CD4-positive, alpha-beta memory T cell (primary cell): ENCODE measurements around the gene FERMT2. TPM values are rescaled to one million over a fixed set of nuclear protein-coding genes. Genes with fewer than 3 reads are reported as not detected.

Experiments
- CTCF ChIA-PET: fragments of 350-600 bp; sonication (Branson Sonifier 250); formaldehyde crosslinking; loops from one replicate; lab custom pipeline; 2021; ENCODE audit warnings: inconsistent platforms; ENCODE audit not compliant: partially characterized antibody; lab: Charles Lee
- POLR2A ChIA-PET: fragments of 350-600 bp; sonication (Branson Sonifier 250); formaldehyde crosslinking; loops from one replicate; lab custom pipeline; 2021; ENCODE audit not compliant: partially characterized antibody; lab: Charles Lee
- DNase-seq, 5 donors: peaks; one replicate each; pipeline versions ENCODE4 v3.0.0 to v3.0.0-alpha.2; 2020 to 2022; ENCODE audit warnings: mixed read lengths in 1 of 5
- H3K27ac ChIP-seq: one replicate; pipeline ENCODE4 v1.7.0; 2013; ENCODE audit warnings: low read depth, low read length
- H3K27me3 ChIP-seq: 2 replicates; pipeline ENCODE4 v1.7.0; 2013; ENCODE audit warnings: mild to moderate bottlenecking, low read length, moderate library complexity; ENCODE audit not compliant: insufficient read depth
- H3K36me3 ChIP-seq: 2 replicates; pipeline ENCODE4 v1.7.0; 2013; ENCODE audit warnings: mild to moderate bottlenecking, low read length, moderate library complexity; ENCODE audit not compliant: insufficient read depth
- H3K4me1 ChIP-seq: 2 replicates; pipeline ENCODE4 v1.7.0; 2013; ENCODE audit warnings: mild to moderate bottlenecking, low read length, moderate library complexity; ENCODE audit not compliant: insufficient read depth
- H3K4me3 ChIP-seq, 2 donors: one replicate each; pipeline ENCODE4 v1.7.0; 2013; ENCODE audit warnings: low read length in 2 of 2, mild to moderate bottlenecking in 1 of 2
- H3K9me3 ChIP-seq, 2 donors: one replicate each; pipeline ENCODE4 v1.7.0; 2013; ENCODE audit warnings: low read length in 2 of 2, control low read depth in 1 of 2; ENCODE audit not compliant: control insufficient read depth in 1 of 2
- H3K27ac Mint-ChIP-seq, 7 donors: one replicate each; pipeline ENCODE4 v1.8.0; 2020 to 2021; ENCODE audit warnings: mixed read lengths in 7 of 7, mild to moderate bottlenecking in 6 of 7, inconsistent platforms in 3 of 7, moderate library complexity in 3 of 7
- H3K27me3 Mint-ChIP-seq, 2 donors: one replicate each; pipeline ENCODE4 v1.8.0; 2020 to 2021; ENCODE audit warnings: mixed read lengths in 2 of 2
- H3K36me3 Mint-ChIP-seq, 2 donors: one replicate each; pipeline ENCODE4 v1.8.0; 2020 to 2021; ENCODE audit warnings: mixed read lengths in 2 of 2, inconsistent platforms in 1 of 2, mild to moderate bottlenecking in 1 of 2
- H3K4me1 Mint-ChIP-seq, 4 donors: one replicate each; pipeline ENCODE4 v1.8.0; 2020 to 2021; ENCODE audit warnings: mixed read lengths in 4 of 4, mild to moderate bottlenecking in 1 of 4
- H3K4me3 Mint-ChIP-seq, 8 donors: one replicate each; pipeline ENCODE4 v1.8.0; 2020 to 2021; ENCODE audit warnings: mixed read lengths in 8 of 8, mild to moderate bottlenecking in 7 of 8, moderate library complexity in 6 of 8, inconsistent platforms in 3 of 8
- H3K9me3 Mint-ChIP-seq, 8 donors: one replicate each; pipeline ENCODE4 v1.8.0; 2020 to 2021; ENCODE audit warnings: mixed read lengths in 8 of 8, mild to moderate bottlenecking in 5 of 8, inconsistent platforms in 3 of 8, moderate library complexity in 1 of 8
- intact Hi-C: fragments of 100-400 bp; cut with micrococcal nuclease; formaldehyde crosslinking; loops from one replicate; pipeline ENCODE4 v1.15.1; 2023
- polyA plus RNA-seq, 2 donors: library from polyadenylated mRNA; unstranded; fragments of 300-500 nt; fragmentation: Illumina TruSeq; gene quantifications; one replicate each; pipeline ENCODE4 v1.2.3, GENCODE V29; 2021
- total RNA-seq, 2 experiments: library from RNA; stranded (reverse); gene quantifications; one replicate each; pipeline ENCODE4 v1.2.3, GENCODE V29; 2021

FERMT2 gene
- total and polyA plus RNA-seq, 4 experiments from 2014 or later, result 0.75 to 0.79 TPM; not detected in 2

GRCh38 chr14:52834440-52834842, 116.4 kb downstream of the FERMT2 start:
- peaks cover 0 to 1% (median 0%) of the 10 kb centered on the region in 4 donors for H3K4me1 Mint-ChIP-seq
- CTCF ChIA-PET, result interaction anchor here (0.7 to 1.3 kb wide), 4 partner anchors 12 to 130 kb away, joined by 3 to 4 read pairs (median 4); no protein-coding TSS in a partner anchor
- no peak overlapping the region for H3K27ac Mint-ChIP-seq
- H3K9me3 Mint-ChIP-seq, result no peaks in the 10 kb centered on the region
- POLR2A ChIA-PET, result no interaction called here
- Histone ChIP-seq H3K4me1 (no peaks in the 10 kb centered on the region), H3K36me3 (no peaks in the 10 kb centered on the region), H3K27ac (no peak overlapping the region), H3K27me3 (no peaks in the 10 kb centered on the region), H3K9me3 (no peaks in the 10 kb centered on the region), H3K4me3 (no peak overlapping the region)
- no peaks in the 10 kb centered on the region for H3K27me3 Mint-ChIP-seq
- intact Hi-C loops, result no loop called here
- H3K36me3 Mint-ChIP-seq, result no peaks in the 10 kb centered on the region
- no peak overlapping the region for H3K4me3 Mint-ChIP-seq
- no peak for DNase-seq

- Histone ChIP-seq H3K9me3 (no peaks in the 10 kb centered on the region), H3K27me3 (no peaks in the 10 kb centered on the region), H3K4me3 (no peak overlapping the region), H3K27ac (no peak overlapping the region), H3K36me3 (no peaks in the 10 kb centered on the region), H3K4me1 (no peaks in the 10 kb centered on the region)
- intact Hi-C loops, result no loop called here
- Mint-ChIP-seq H3K4me1 (peaks cover 0 to 1% (median 0%) of the 10 kb centered on the region in 4 donors), H3K9me3 (no peaks in the 10 kb centered on the region), H3K27ac (no peak overlapping the region), H3K27me3 (no peaks in the 10 kb centered on the region), H3K4me3 (no peak overlapping the region), H3K36me3 (no peaks in the 10 kb centered on the region)
- DNase-seq, result no peak
- ChIA-PET CTCF (interaction anchor here (0.7 to 1.3 kb wide), 3 partner anchors 11 to 127 kb away, joined by 3 to 4 read pairs (median 4); no protein-coding TSS in a partner anchor), POLR2A (no interaction called here)
Observed at GRCh38 chr14:52833891-52834290, 117.0 kb downstream of the FERMT2 start.

GRCh38 chr14:52829527-52830185, 121.2 kb downstream of the FERMT2 start:
- intact Hi-C loops, result loop anchor here (10.0 kb wide), 1 partner anchor 1345 kb away; no protein-coding TSS in a partner anchor
- peaks cover under 1 to 1% of the 10 kb centered on the region in 2 donors for H3K27me3 Mint-ChIP-seq

GRCh38 chr14:52827426-52827825, 123.4 kb downstream of the FERMT2 start:
- Histone ChIP-seq H3K4me3 (no peak overlapping the region), H3K9me3 (no peaks in the 10 kb centered on the region), H3K4me1 (no peaks in the 10 kb centered on the region), H3K27ac (no peak overlapping the region), H3K27me3 (no peaks in the 10 kb centered on the region), H3K36me3 (no peaks in the 10 kb centered on the region)
- H3K4me3 Mint-ChIP-seq, result no peak overlapping the region
- POLR2A ChIA-PET, result no interaction called here
- peaks cover 0 to 7% (median 4%) of the 10 kb centered on the region in 4 donors for H3K4me1 Mint-ChIP-seq
- H3K27me3 Mint-ChIP-seq, result peaks cover 1 to 3% of the 10 kb centered on the region in 2 donors
- CTCF ChIA-PET, result interaction anchor here (1.2 to 10.4 kb wide), 2 partner anchors 133 to 227 kb away, joined by 3 to 215 read pairs; no protein-coding TSS in a partner anchor
- no peaks in the 10 kb centered on the region for H3K9me3 Mint-ChIP-seq
- H3K27ac Mint-ChIP-seq, result no peak overlapping the region
- DNase-seq, result no peak
- intact Hi-C loops, result loop anchor here (10.0 kb wide), 1 partner anchor 1347 kb away; no protein-coding TSS in a partner anchor
- no peaks in the 10 kb centered on the region for H3K36me3 Mint-ChIP-seq

More at GRCh38 chr14:52829527-52830185, 121.2 kb downstream of the FERMT2 start:
- H3K9me3 Mint-ChIP-seq, result no peaks in the 10 kb centered on the region
- Histone ChIP-seq H3K27ac (no peak overlapping the region), H3K36me3 (no peaks in the 10 kb centered on the region), H3K27me3 (no peaks in the 10 kb centered on the region), H3K4me3 (no peak overlapping the region), H3K9me3 (no peaks in the 10 kb centered on the region), H3K4me1 (no peaks in the 10 kb centered on the region)
- ChIA-PET POLR2A (no interaction called here), CTCF (interaction anchor here (10.4 kb wide), 1 partner anchor 131 kb away, joined by 215 read pairs; no protein-coding TSS in a partner anchor)
- H3K27ac Mint-ChIP-seq, result no peak overlapping the region
- peaks cover 0 to 3% (median 2%) of the 10 kb centered on the region in 4 donors for H3K4me1 Mint-ChIP-seq
- H3K36me3 Mint-ChIP-seq, result no peaks in the 10 kb centered on the region
- no peak for DNase-seq
- H3K4me3 Mint-ChIP-seq, result no peak overlapping the region

GRCh38 chr14:52825085-52825484, 125.8 kb downstream of the FERMT2 start:
- Histone ChIP-seq H3K27me3 (no peaks in the 10 kb centered on the region), H3K27ac (no peak overlapping the region), H3K9me3 (no peaks in the 10 kb centered on the region), H3K4me3 (no peak overlapping the region), H3K36me3 (no peaks in the 10 kb centered on the region), H3K4me1 (no peaks in the 10 kb centered on the region)
- no peak overlapping the region for H3K4me3 Mint-ChIP-seq
- peaks cover 1 to 3% of the 10 kb centered on the region in 2 donors for H3K27me3 Mint-ChIP-seq
- intact Hi-C loops, result loop anchor here (10.0 kb wide), 1 partner anchor 1350 kb away; no protein-coding TSS in a partner anchor
- peaks cover 0 to 7% (median 4%) of the 10 kb centered on the region in 4 donors for H3K4me1 Mint-ChIP-seq
- DNase-seq, result no peak
- H3K9me3 Mint-ChIP-seq, result no peaks in the 10 kb centered on the region
- H3K36me3 Mint-ChIP-seq, result no peaks in the 10 kb centered on the region
- ChIA-PET CTCF (interaction anchor here (0.8 to 10.4 kb wide), 7 partner anchors 10 to 230 kb away, joined by 3 to 215 read pairs (median 4); no protein-coding TSS in a partner anchor), POLR2A (interaction anchor here (1.5 kb wide), 1 partner anchor 136 kb away, joined by 7 read pairs; no protein-coding TSS in a partner anchor)
- no peak overlapping the region for H3K27ac Mint-ChIP-seq

- Histone ChIP-seq H3K27ac (no peak overlapping the region), H3K27me3 (no peaks in the 10 kb centered on the region), H3K4me3 (no peak overlapping the region), H3K4me1 (no peaks in the 10 kb centered on the region), H3K9me3 (no peaks in the 10 kb centered on the region), H3K36me3 (no peaks in the 10 kb centered on the region)
- ChIA-PET POLR2A (interaction anchor here (1.5 kb wide), 1 partner anchor 136 kb away, joined by 7 read pairs; no protein-coding TSS in a partner anchor), CTCF (interaction anchor here (0.8 to 10.4 kb wide), 6 partner anchors 10 to 230 kb away, joined by 3 to 215 read pairs (median 6); no protein-coding TSS in a partner anchor)
- Mint-ChIP-seq H3K4me1 (peaks cover 0 to 7% (median 4%) of the 10 kb centered on the region in 4 donors), H3K36me3 (no peaks in the 10 kb centered on the region), H3K27ac (no peak overlapping the region), H3K9me3 (no peaks in the 10 kb centered on the region), H3K27me3 (peaks cover 1 to 3% of the 10 kb centered on the region in 2 donors), H3K4me3 (no peak overlapping the region)
- no peak for DNase-seq
- intact Hi-C loops, result loop anchor here (10.0 kb wide), 1 partner anchor 1350 kb away; no protein-coding TSS in a partner anchor
Observed at GRCh38 chr14:52824462-52824861, 126.4 kb downstream of the FERMT2 start.

GRCh38 chr14:52821805-52822250, 129.0 kb downstream of the FERMT2 start:
- Histone ChIP-seq H3K4me1 (no peaks in the 10 kb centered on the region), H3K27ac (no peak overlapping the region), H3K36me3 (no peaks in the 10 kb centered on the region), H3K27me3 (no peaks in the 10 kb centered on the region), H3K9me3 (no peaks in the 10 kb centered on the region), H3K4me3 (no peak overlapping the region)
- Mint-ChIP-seq H3K27ac (no peak overlapping the region), H3K9me3 (no peaks in the 10 kb centered on the region), H3K27me3 (peaks cover 0 to 3% of the 10 kb centered on the region in 2 donors), H3K36me3 (no peaks in the 10 kb centered on the region), H3K4me1 (peaks cover 0 to 7% (median 4%) of the 10 kb centered on the region in 4 donors), H3K4me3 (no peak overlapping the region)
- POLR2A ChIA-PET, result no interaction called here
- intact Hi-C loops, result loop anchor here (10.0 kb wide), 1 partner anchor 1353 kb away; no protein-coding TSS in a partner anchor
- no peak for DNase-seq
- CTCF ChIA-PET, result interaction anchor here (0.7 to 10.4 kb wide), 4 partner anchors 9 to 484 kb away, joined by 3 to 215 read pairs (median 4); no protein-coding TSS in a partner anchor
